ENCODE measurements around the gene OR2V2.

GRCh38 chr5:181173420-181174342, 26.3 kb downstream of the OR2V2 start:
- TF ChIP-seq, protein P1, sequence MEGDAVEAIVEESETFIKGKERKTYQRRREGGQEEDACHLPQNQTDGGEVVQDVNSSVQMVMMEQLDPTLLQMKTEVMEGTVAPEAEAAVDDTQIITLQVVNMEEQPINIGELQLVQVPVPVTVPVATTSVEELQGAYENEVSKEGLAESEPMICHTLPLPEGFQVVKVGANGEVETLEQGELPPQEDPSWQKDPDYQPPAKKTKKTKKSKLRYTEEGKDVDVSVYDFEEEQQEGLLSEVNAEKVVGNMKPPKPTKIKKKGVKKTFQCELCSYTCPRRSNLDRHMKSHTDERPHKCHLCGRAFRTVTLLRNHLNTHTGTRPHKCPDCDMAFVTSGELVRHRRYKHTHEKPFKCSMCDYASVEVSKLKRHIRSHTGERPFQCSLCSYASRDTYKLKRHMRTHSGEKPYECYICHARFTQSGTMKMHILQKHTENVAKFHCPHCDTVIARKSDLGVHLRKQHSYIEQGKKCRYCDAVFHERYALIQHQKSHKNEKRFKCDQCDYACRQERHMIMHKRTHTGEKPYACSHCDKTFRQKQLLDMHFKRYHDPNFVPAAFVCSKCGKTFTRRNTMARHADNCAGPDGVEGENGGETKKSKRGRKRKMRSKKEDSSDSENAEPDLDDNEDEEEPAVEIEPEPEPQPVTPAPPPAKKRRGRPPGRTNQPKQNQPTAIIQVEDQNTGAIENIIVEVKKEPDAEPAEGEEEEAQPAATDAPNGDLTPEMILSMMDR (IDR thresholded peaks at IDR 0.05), result no peak
- TF ChIP-seq POLR2A (IDR thresholded peaks at IDR 0.05) (no peak), POLR2AphosphoS5 (IDR thresholded peaks at IDR 0.05) (no peak), EP300 (IDR thresholded peaks at IDR 0.05) (no peak)

All from gastroesophageal sphincter (tissue), 3 donors.